CD4-positive, alpha-beta T cell (primary cell): ENCODE data around the gene TCAF2. TPM values are rescaled to one million over a fixed set of nuclear protein-coding genes. Genes with fewer than 3 reads are reported as not detected.
"Not testable (repeated sequence)": the region's sequence is repeated elsewhere in the genome, so short reads cannot be mapped to it uniquely, and the experiment has no call there.

Experiments
- ATAC-seq: fragments of 200-7000 bp; cut with Tn5 transposase; one replicate; pipeline ENCODE4 v1.10.0; 2022; ENCODE audit warnings: mild to moderate bottlenecking; ENCODE audit not compliant: poor library complexity
- CTCF ChIA-PET: fragments of 350-600 bp; sonication (Branson Sonifier 250); formaldehyde crosslinking; loops from one replicate; lab custom pipeline; 2021; ENCODE audit warnings: antibody characterized with exemption, inconsistent platforms; lab: Charles Lee
- POLR2A ChIA-PET: fragments of 350-600 bp; sonication (Branson Sonifier 250); formaldehyde crosslinking; loops from one replicate; lab custom pipeline; 2021; ENCODE audit warnings: antibody characterized with exemption, inconsistent platforms; lab: Charles Lee
- DNase-seq, 14 experiments: peaks; one replicate each; pipeline ENCODE4 v3.0.0-alpha.2; 2013 to 2020; ENCODE audit warnings: mixed read lengths in 2 of 14
- H3K27ac ChIP-seq, 2 donors: one replicate each; pipeline versions ENCODE4 v1.5.1 to v1.7.0; 2013; ENCODE audit warnings: low read length in 2 of 2, low read depth in 1 of 2, mild to moderate bottlenecking in 1 of 2
- H3K27me3 ChIP-seq, 2 experiments: 1 replicate in 1 of 2; 2 replicates in 1 of 2; pipeline versions ENCODE4 v1.6.1 to v1.7.0; 2013; ENCODE audit warnings: low read length in 2 of 2, control low read depth in 1 of 2, mild to moderate bottlenecking in 1 of 2, moderate library complexity in 1 of 2; ENCODE audit not compliant: insufficient read depth in 2 of 2, control insufficient read depth in 1 of 2
- H3K36me3 ChIP-seq: one replicate; pipeline ENCODE4 v1.6.1; 2013; ENCODE audit warnings: low read length, control low read depth; ENCODE audit not compliant: insufficient read depth
- H3K4me1 ChIP-seq: one replicate; pipeline ENCODE4 v1.6.1; 2013; ENCODE audit warnings: low read length, control low read depth; ENCODE audit not compliant: insufficient read depth
- H3K4me3 ChIP-seq: one replicate; pipeline ENCODE4 v1.5.1; 2013; ENCODE audit warnings: mild to moderate bottlenecking, low read length, moderate library complexity
- H3K9me3 ChIP-seq, 2 experiments: 1 replicate in 1 of 2; 2 replicates in 1 of 2; pipeline versions ENCODE4 v1.6.1 to v1.7.0; 2013; ENCODE audit warnings: low read length in 2 of 2, mild to moderate bottlenecking in 2 of 2, control low read depth in 1 of 2, moderate library complexity in 1 of 2; ENCODE audit not compliant: control insufficient read depth in 1 of 2, insufficient read depth in 1 of 2
- H3K27ac Mint-ChIP-seq: one replicate; pipeline ENCODE4 v1.8.0; 2020; ENCODE audit warnings: mixed read lengths
- H3K27me3 Mint-ChIP-seq: one replicate; pipeline ENCODE4 v1.8.0; 2021; ENCODE audit warnings: mixed read lengths
- H3K36me3 Mint-ChIP-seq: one replicate; pipeline ENCODE4 v1.8.0; 2021; ENCODE audit warnings: low read depth, mixed read lengths
- H3K4me1 Mint-ChIP-seq: one replicate; pipeline ENCODE4 v1.8.0; 2021; ENCODE audit warnings: low read depth, mixed read lengths
- H3K4me3 Mint-ChIP-seq: one replicate; pipeline ENCODE4 v1.8.0; 2020; ENCODE audit warnings: mild to moderate bottlenecking, mixed read lengths
- H3K9me3 Mint-ChIP-seq: one replicate; pipeline ENCODE4 v1.8.0; 2020; ENCODE audit warnings: mixed read lengths
- intact Hi-C, 2 experiments: fragments of 100-400 bp; cut with DNase I in 1 of 2; cut with micrococcal nuclease in 1 of 2; formaldehyde crosslinking; loops; one replicate each; pipeline versions ENCODE4 v1.15.1 to v1.9.0; 2023 to 2025; cut with DNase I, micrococcal nuclease
- polyA plus RNA-seq, 2 donors: library from polyadenylated mRNA; unstranded; fragments of 120-200 nt; gene quantifications; one replicate each; pipeline ENCODE4 v1.2.1, GENCODE V29; 2013
- total RNA-seq, 174 experiments: library from RNA in 2 of 174; stranded (reverse) in 2 of 174; gene quantifications; one replicate each; pipeline ENCODE4 v1.2.3 and lab custom pipeline; 2021 to 2026

Gene TCAF2
- total RNA-seq (10 to 100 TPM; 29.6 to 30.2 TPM), total RNA-seq (lab: John Stamatoyannopoulos, UW) (20.7 to 164 (median 56.9) reads per million in 172 experiments)
- polyA plus RNA-seq (2013, experiment 1 of 2) = 13.5 TPM
- 16.5 TPM for polyA plus RNA-seq (2013, experiment 2 of 2)

DNA sequence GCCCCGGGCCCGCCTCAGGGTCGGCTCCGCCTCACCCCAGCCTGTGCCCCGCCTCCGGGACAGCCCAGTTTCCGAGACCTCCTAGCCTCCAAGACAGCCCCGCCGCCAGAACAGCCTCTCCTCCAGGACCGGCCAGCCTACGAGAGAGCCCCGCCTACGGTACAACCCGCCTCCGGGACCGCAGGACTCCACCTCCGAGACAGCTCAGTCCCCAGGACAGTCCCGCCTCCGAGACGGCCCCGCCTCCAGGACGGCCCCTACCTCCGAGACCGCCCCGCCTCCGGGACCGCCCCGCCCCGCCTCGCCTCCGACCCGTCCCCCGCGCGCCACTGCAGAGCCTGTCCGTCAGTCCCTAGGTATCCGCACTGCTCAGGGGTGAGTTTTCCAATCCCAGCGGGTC lies at the start of gene TCAF2:
Gene TCAF2, plus strand, starts transcription at position 329 of the 400 bp plus-strand sequence.
- CTCF ChIA-PET = not testable (repeated sequence)

DNA sequence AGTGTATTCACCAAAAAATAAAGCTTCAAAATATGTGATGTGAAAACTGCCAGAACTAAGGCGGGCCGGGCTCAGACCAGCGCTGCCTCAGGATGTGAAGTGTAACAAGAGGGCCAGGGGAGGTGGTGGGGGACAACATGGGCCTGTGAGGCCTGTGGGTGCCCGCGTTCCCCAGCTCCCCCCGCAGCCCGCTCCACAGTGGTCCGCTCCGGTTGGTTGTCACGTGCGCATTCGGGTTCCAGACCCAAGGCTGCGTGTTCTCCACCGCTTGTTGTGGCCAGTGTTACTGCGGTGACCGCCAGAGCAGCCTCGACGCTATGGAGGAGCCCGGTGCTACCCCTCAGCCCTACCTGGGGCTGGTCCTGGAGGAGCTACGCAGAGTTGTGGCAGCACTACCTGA lies 49.3 kb upstream of the TCAF2 start, which contains the start of gene CTAGE15:
Gene CTAGE15, plus strand, starts transcription at position 301 of the 400 bp plus-strand sequence. Its CDS starts 17 bp downstream, at position 318.
- ATAC-seq, H3K27me3 ChIP-seq, H3K4me1 Mint-ChIP-seq, H3K27me3 Mint-ChIP-seq, H3K36me3 Mint-ChIP-seq, intact Hi-C loops, DNase-seq, H3K9me3 ChIP-seq, H3K4me3 Mint-ChIP-seq, H3K4me1 ChIP-seq, H3K27ac Mint-ChIP-seq, H3K9me3 Mint-ChIP-seq, H3K36me3 ChIP-seq, CTCF ChIA-PET, H3K4me3 ChIP-seq, H3K27ac ChIP-seq, POLR2A ChIA-PET: not testable (repeated sequence)

More for the DNA sequence above, at the start of gene TCAF2:
- H3K4me1 ChIP-seq, H3K27me3 Mint-ChIP-seq, H3K9me3 Mint-ChIP-seq, H3K4me1 Mint-ChIP-seq, H3K27ac ChIP-seq, H3K27me3 ChIP-seq, H3K36me3 Mint-ChIP-seq, H3K9me3 ChIP-seq, H3K36me3 ChIP-seq, intact Hi-C loops, H3K4me3 ChIP-seq, POLR2A ChIA-PET: not testable (repeated sequence)
- DNase-seq (peak in 11 of 14 experiments; percentile 56 to 83 (median 75)), ATAC-seq (peak; percentile 78)
- Mint-ChIP-seq H3K27ac (peak within 1 kb of the TSS; percentile 78), H3K4me3 (peak within 1 kb of the TSS; percentile 81)

GRCh38 chr7:143588183-143588582 lies 32.6 kb upstream of the TCAF2 start:
- H3K9me3 Mint-ChIP-seq = not testable (repeated sequence)

GRCh38 chr7:143589897-143590296 lies 30.9 kb upstream of the TCAF2 start:
- H3K4me1 ChIP-seq, H3K4me1 Mint-ChIP-seq, H3K27me3 Mint-ChIP-seq, H3K27ac Mint-ChIP-seq, H3K27me3 ChIP-seq, H3K36me3 Mint-ChIP-seq, H3K36me3 ChIP-seq, H3K4me3 ChIP-seq, H3K9me3 Mint-ChIP-seq, intact Hi-C loops, CTCF ChIA-PET, H3K9me3 ChIP-seq, DNase-seq, H3K27ac ChIP-seq, ATAC-seq, H3K4me3 Mint-ChIP-seq, POLR2A ChIA-PET: not testable (repeated sequence)

More at GRCh38 chr7:143588183-143588582, 32.6 kb upstream of the TCAF2 start:
- H3K27me3 Mint-ChIP-seq, H3K4me3 ChIP-seq, H3K36me3 ChIP-seq, CTCF ChIA-PET, H3K27ac Mint-ChIP-seq, H3K4me1 ChIP-seq, H3K27ac ChIP-seq, H3K4me3 Mint-ChIP-seq, H3K4me1 Mint-ChIP-seq, ATAC-seq, DNase-seq, H3K36me3 Mint-ChIP-seq, H3K9me3 ChIP-seq, H3K27me3 ChIP-seq, POLR2A ChIA-PET, intact Hi-C loops: not testable (repeated sequence)

- H3K27ac Mint-ChIP-seq, CTCF ChIA-PET, H3K9me3 ChIP-seq, H3K27ac ChIP-seq, intact Hi-C loops, H3K4me3 ChIP-seq, POLR2A ChIA-PET, H3K27me3 ChIP-seq, H3K4me3 Mint-ChIP-seq, H3K4me1 Mint-ChIP-seq, H3K36me3 Mint-ChIP-seq, ATAC-seq, H3K9me3 Mint-ChIP-seq, H3K36me3 ChIP-seq, H3K4me1 ChIP-seq, DNase-seq, H3K27me3 Mint-ChIP-seq: not testable (repeated sequence)
Observed at GRCh38 chr7:143598086-143598485, 22.7 kb upstream of the TCAF2 start.

- H3K27me3 ChIP-seq, H3K4me3 Mint-ChIP-seq, intact Hi-C loops, H3K4me3 ChIP-seq, H3K9me3 ChIP-seq, H3K36me3 Mint-ChIP-seq, H3K4me1 Mint-ChIP-seq, ATAC-seq, H3K36me3 ChIP-seq, H3K9me3 Mint-ChIP-seq, CTCF ChIA-PET, POLR2A ChIA-PET, H3K27ac Mint-ChIP-seq, H3K27me3 Mint-ChIP-seq, H3K4me1 ChIP-seq, DNase-seq, H3K27ac ChIP-seq: not testable (repeated sequence)
Observed at GRCh38 chr7:143603549-143603948, 17.2 kb upstream of the TCAF2 start.

DNA sequence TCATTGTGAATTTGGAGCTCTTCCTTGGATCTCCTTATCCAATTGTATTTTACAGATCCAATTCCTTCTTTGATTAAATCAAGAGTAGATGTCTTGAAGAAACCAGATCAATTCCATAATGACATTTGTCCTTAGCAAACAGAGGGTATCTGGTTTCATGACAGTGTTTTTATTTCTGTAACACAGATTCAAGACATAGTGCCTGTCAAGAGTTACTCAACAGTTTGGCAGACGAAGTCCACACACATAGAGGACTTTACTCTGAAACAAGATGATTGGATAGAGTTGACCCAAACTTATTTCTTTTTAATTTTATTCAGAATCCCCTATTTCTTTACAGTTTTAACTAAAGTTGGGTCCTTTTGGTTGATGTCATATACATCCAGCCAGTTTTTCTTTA lies 14.7 kb upstream of the TCAF2 start:
- intact Hi-C loops, POLR2A ChIA-PET, H3K27me3 ChIP-seq, H3K4me1 ChIP-seq, H3K27me3 Mint-ChIP-seq, DNase-seq, H3K4me3 ChIP-seq, H3K27ac ChIP-seq, H3K36me3 ChIP-seq, CTCF ChIA-PET, H3K27ac Mint-ChIP-seq, H3K9me3 ChIP-seq, H3K4me1 Mint-ChIP-seq, H3K9me3 Mint-ChIP-seq, H3K4me3 Mint-ChIP-seq, ATAC-seq, H3K36me3 Mint-ChIP-seq: not testable (repeated sequence)
